ENCODE measurements around the gene MTCL1.

Gene MTCL1

DNA sequence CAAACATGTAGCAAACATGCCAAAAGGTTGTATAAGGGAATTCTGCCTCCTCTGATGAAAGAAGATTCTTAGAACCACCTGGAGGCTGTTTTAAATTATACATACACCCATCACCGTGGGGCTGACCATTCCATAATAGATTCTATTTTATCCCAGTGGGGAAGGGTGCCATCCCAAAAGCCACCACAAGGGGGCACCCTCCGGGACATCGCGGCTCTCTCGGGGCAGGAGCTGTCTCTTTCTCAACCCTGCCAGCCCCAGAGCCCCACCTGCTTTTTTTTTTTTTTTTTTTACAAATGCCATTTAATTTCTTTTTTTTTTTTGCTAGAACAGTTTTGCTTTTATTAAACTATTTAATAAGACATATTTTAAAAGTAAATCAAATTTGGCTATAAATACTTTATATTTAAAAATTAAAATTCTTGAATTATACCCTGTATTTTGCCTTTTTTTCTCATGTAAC lies 8.6 kb upstream of the MTCL1 start:
- no peaks in the 10 kb centered on the region for H3K9me2 ChIP-seq (ENCODE audit: low read depth, low read length)
- H3K4me2 ChIP-seq (ENCODE audit: low read length): no peak overlapping the region
- TF ChIP-seq CTCF (IDR thresholded peaks at IDR 0.05; ENCODE audit: low read length) (peak; percentile 96), EZH2 (IDR thresholded peaks at IDR 0.05; ENCODE audit: borderline replicate concordance, low read length) (no peak)
- H3K4me3 ChIP-seq (ENCODE audit: low read depth, low read length, poor library complexity, severe bottlenecking): no peak overlapping the region
- H2AFZ ChIP-seq (ENCODE audit: low read length): no peak overlapping the region
- no peaks in the 10 kb centered on the region for H3K79me2 ChIP-seq (ENCODE audit: insufficient read depth, low read length)
- H3K27ac ChIP-seq (ENCODE audit: low read depth, low read length, poor library complexity, severe bottlenecking): no peak overlapping the region
- no peaks in the 10 kb centered on the region for H3K9me3 ChIP-seq (ENCODE audit: low read length)
- H3K9ac ChIP-seq (ENCODE audit: low read length): no peak overlapping the region
- peaks cover 5% of the 10 kb centered on the region for H3K4me1 ChIP-seq (ENCODE audit: insufficient read depth, low read length, severe bottlenecking)
- H3K27me3 ChIP-seq (ENCODE audit: insufficient read depth, low read length): no peaks in the 10 kb centered on the region
- H3K36me3 ChIP-seq (ENCODE audit: insufficient read depth, low read length): no peaks in the 10 kb centered on the region
- no peaks in the 10 kb centered on the region; the same call in 1 of the 2 replicates for H3F3A ChIP-seq (ENCODE audit: insufficient read depth, low read length)
- H4K20me1 ChIP-seq (ENCODE audit: insufficient read depth, low read length): no peaks in the 10 kb centered on the region

DNA sequence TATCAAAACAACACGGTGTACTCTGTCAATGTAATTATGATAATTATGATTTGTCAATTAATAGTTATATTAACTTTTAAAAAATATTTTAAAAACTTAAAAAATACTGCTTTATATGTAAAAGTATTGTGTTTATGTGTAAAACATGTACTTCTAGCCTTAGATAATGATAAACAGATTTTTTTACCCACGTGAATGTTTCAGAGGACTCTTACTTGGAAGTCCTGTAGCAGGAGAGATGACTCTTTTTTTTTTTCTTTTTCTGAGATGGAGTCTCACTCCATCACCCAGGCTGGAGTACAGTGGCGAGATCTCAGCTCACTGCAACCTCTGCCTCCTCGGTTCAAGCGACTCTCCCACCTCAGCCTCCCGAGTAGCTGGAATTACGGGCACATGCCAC lies 6.2 kb upstream of the MTCL1 start:
- Histone ChIP-seq H3K27ac (ENCODE audit: low read depth, low read length, poor library complexity, severe bottlenecking) (no peak overlapping the region), H3K27me3 (ENCODE audit: insufficient read depth, low read length) (0 out of 2 replicates have a peak, but pooled peaks cover 7% of the 10 kb centered on the region), H3K4me2 (ENCODE audit: low read length) (no peak overlapping the region), H3K9me2 (ENCODE audit: low read depth, low read length) (no peaks in the 10 kb centered on the region), H3K79me2 (ENCODE audit: insufficient read depth, low read length) (no peaks in the 10 kb centered on the region), H4K20me1 (ENCODE audit: insufficient read depth, low read length) (no peaks in the 10 kb centered on the region), H3K36me3 (ENCODE audit: insufficient read depth, low read length) (no peaks in the 10 kb centered on the region), H2AFZ (ENCODE audit: low read length) (no peak overlapping the region), H3K4me3 (ENCODE audit: low read depth, low read length, poor library complexity, severe bottlenecking) (no peak overlapping the region), H3K9ac (ENCODE audit: low read length) (no peak overlapping the region), H3K9me3 (ENCODE audit: low read length) (no peaks in the 10 kb centered on the region), H3F3A (ENCODE audit: insufficient read depth, low read length) (no peaks in the 10 kb centered on the region; the same call in 1 of the 2 replicates), H3K4me1 (ENCODE audit: insufficient read depth, low read length, severe bottlenecking) (peaks cover 8% of the 10 kb centered on the region)
- TF ChIP-seq EZH2 (IDR thresholded peaks at IDR 0.05; ENCODE audit: borderline replicate concordance, low read length): no peak
- no peak for TF ChIP-seq CTCF (IDR thresholded peaks at IDR 0.05; ENCODE audit: low read length)

- 0 out of 2 replicates have a peak, but pooled peaks cover 7% of the 10 kb centered on the region for H3K27me3 ChIP-seq (ENCODE audit: insufficient read depth, low read length)
- H3F3A ChIP-seq (ENCODE audit: insufficient read depth, low read length): no peaks in the 10 kb centered on the region; the same call in 1 of the 2 replicates
- H2AFZ ChIP-seq (ENCODE audit: low read length): no peak overlapping the region
- H4K20me1 ChIP-seq (ENCODE audit: insufficient read depth, low read length): no peaks in the 10 kb centered on the region
- H3K27ac ChIP-seq (ENCODE audit: low read depth, low read length, poor library complexity, severe bottlenecking): no peak overlapping the region
- H3K9me2 ChIP-seq (ENCODE audit: low read depth, low read length): no peaks in the 10 kb centered on the region
- no peak overlapping the region for H3K4me3 ChIP-seq (ENCODE audit: low read depth, low read length, poor library complexity, severe bottlenecking)
- no peak overlapping the region for H3K4me2 ChIP-seq (ENCODE audit: low read length)
- H3K79me2 ChIP-seq (ENCODE audit: insufficient read depth, low read length): no peaks in the 10 kb centered on the region
- H3K36me3 ChIP-seq (ENCODE audit: insufficient read depth, low read length): no peaks in the 10 kb centered on the region
- no peaks in the 10 kb centered on the region for H3K9me3 ChIP-seq (ENCODE audit: low read length)
- H3K9ac ChIP-seq (ENCODE audit: low read length): no peak overlapping the region
- H3K4me1 ChIP-seq (ENCODE audit: insufficient read depth, low read length, severe bottlenecking): peaks cover 14% of the 10 kb centered on the region
- TF ChIP-seq CTCF (IDR thresholded peaks at IDR 0.05; ENCODE audit: low read length) (no peak), EZH2 (IDR thresholded peaks at IDR 0.05; ENCODE audit: borderline replicate concordance, low read length) (no peak)
These were observed 5.4 kb upstream of the MTCL1 start for GRCh38 chr18:8699948-8700347.
